NB4 (cell line): ENCODE results near the gene FZR1.

ENCODE experiments used
- DNase-seq: peaks from one replicate; pipeline ENCODE4 v3.0.0; 2010; ENCODE audit warnings: low read depth
- H3K4me3 ChIP-seq: one replicate; pipeline ENCODE4 v1.5.1; 2011; ENCODE audit warnings: mild to moderate bottlenecking, low read depth, low read length, moderate library complexity
- CTCF ChIP-seq: IDR thresholded peaks from one replicate; pipeline ENCODE4 v1.5.1; 2012; ENCODE audit warnings: low read depth, low read length
- MAX ChIP-seq: IDR thresholded peaks from 2 replicates; pipeline ENCODE4 v1.6.1; 2011; ENCODE audit warnings: low read depth, low read length
- MYC ChIP-seq: IDR thresholded peaks from 2 replicates; pipeline ENCODE4 v1.6.1; 2011; ENCODE audit warnings: low read depth, low read length
- POLR2A ChIP-seq: IDR thresholded peaks from 2 replicates; pipeline ENCODE4 v1.6.1; 2011; ENCODE audit warnings: mild to moderate bottlenecking; ENCODE audit not compliant: insufficient read length; ENCODE audit errors: extremely low read depth

The FZR1 gene

GRCh38 chr19:3459965-3460582 is 46.0 kb upstream of the FZR1 start:
- no peak for TF ChIP-seq MAX
- no peak for TF ChIP-seq MYC
- no peak for TF ChIP-seq POLR2A
- TF ChIP-seq CTCF = no peak
- no peak overlapping the region for H3K4me3 ChIP-seq
- no peak for DNase-seq

GRCh38 chr19:3462991-3463713 is 43.0 kb upstream of the FZR1 start:
- H3K4me3 ChIP-seq = no peak overlapping the region
- DNase-seq = no peak
- no peak for TF ChIP-seq MAX
- no peak for TF ChIP-seq CTCF
- no peak for TF ChIP-seq POLR2A
- TF ChIP-seq MYC = no peak

- H3K4me3 ChIP-seq = no peak overlapping the region
- no peak for DNase-seq
- TF ChIP-seq POLR2A (no peak), MYC (no peak), CTCF (no peak), MAX (no peak)
Measured at GRCh38 chr19:3463714-3464586, 42.2 kb upstream of the FZR1 start.

GRCh38 chr19:3464587-3465235 is 41.4 kb upstream of the FZR1 start:
- TF ChIP-seq CTCF (no peak), MYC (no peak), POLR2A (no peak), MAX (no peak)
- DNase-seq = no peak
- no peak overlapping the region for H3K4me3 ChIP-seq

GRCh38 chr19:3465552-3465951 is 40.6 kb upstream of the FZR1 start:
- H3K4me3 ChIP-seq = no peak overlapping the region
- DNase-seq = no peak
- TF ChIP-seq CTCF = no peak
- no peak for TF ChIP-seq MAX
- TF ChIP-seq POLR2A = no peak
- no peak for TF ChIP-seq MYC
